Stimulated activated CD8-positive, alpha-beta memory T cell treated with anti-CD3 and anti-CD28 coated beads, Interleukin-4, amount 100 ng/mL, for 48 hours (primary cell): Measurements from ENCODE around the gene FAM236D.
"Not testable (repeated sequence)": the region's sequence is repeated elsewhere in the genome, so short reads cannot be mapped to it uniquely, and the experiment has no call there.

ENCODE experiments used
- DNase-seq: peaks from one replicate; pipeline ENCODE4 v3.0.0-alpha.2; 2020

FAM236D gene

DNA sequence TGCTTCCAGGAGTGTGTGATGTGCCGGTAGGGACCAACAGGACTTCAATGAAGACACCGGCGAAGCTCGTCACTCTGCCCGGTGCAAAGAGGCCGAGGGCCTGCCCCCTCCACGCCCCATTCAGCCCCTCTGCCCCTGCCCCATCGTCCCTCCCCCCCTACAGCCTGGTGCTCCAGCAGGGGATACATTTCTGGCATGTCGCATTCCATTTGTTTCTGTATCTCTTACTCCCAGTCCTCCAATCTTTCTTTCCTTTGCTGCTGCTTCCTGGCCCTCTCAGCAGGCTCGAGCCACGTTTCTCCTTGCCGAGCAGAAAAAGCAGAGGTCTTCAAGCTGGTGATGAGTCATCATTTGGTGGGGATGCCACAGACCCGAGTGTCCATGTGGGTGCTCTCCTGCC lies at the start of gene FAM236D:
FAM236D (minus strand) TSS at position 101 of the 400 bp plus-strand sequence; CDS start at position 1, 100 bp downstream.
- DNase-seq: not testable (repeated sequence)

DNA sequence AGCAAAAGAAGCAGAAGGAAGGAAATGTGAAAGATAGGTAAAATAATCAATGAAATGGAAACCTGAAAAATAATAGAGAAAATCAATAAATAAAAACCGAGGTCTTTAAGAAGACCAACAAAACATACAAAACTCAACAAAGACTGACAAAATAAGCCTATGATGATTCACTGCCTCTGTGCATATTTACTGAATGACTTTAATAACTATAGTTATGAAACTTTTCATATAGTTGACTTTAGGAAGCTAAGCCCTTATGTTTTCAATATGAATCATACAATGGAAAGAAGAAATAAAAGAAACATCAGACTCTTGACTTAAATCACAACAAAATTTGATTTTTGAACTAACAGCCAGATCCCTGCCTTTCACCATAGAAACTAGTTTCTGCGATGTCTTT lies 29.5 kb upstream of the FAM236D start:
- not testable (repeated sequence) for DNase-seq

DNA sequence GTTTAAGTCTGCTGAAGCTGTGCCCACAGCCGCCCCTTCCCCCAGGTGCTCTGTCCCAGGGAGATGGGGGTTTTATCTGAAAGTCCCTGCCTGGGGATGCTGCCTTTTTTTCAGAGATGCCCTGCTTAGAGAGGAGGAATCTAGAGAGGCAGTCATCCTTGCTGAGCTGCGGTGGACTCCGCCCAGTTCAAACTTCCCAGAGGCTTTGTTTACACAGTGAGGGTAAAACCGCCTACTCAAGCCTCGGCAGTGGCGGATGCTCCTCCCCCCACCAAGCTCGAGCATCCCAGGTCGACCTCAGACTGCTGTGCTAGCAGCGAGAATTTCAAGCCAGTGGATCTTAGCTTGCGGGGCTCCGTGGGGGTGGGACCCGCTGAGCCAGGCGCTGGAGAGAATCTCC lies 22.7 kb upstream of the FAM236D start:
- not testable (repeated sequence) for DNase-seq

DNA sequence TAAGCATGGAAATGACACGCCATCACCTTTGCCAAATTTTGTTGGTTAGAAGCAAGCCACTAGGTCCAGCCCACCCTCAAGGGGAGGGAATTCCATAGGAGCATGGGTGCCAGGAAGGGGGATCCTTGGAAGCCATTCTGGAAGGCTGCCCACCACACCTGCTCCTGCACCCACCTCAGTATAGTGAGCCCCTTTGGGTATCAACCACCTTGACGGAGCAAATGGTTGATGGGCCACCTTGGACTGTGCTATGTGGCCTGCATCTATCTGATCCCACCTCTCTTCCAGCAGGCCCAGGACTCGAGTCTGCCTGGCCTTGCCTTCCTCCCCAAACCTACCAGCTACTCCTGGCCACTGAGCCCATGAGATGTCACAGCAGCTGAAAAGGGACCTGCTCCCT lies 17.6 kb downstream of the FAM236D start:
- DNase-seq: not testable (repeated sequence)

DNA sequence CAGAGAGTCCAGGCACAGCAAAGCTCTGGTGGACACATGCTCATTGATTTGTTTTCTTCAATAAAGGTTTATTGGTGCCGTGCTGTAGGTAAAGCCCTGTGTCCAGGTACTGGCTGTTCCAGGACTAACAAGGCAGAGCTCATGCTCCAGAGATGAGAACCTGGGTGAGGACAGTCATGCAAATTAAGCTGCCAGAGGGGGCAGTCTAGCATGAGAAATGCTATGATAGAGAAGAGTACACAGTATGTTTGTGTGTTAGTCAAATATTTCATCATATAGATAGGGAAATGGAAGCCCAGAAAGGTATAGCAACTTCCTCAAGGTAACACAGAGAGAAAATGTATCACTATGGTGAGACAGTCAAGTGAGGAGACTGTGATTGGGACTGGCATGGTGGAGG lies 19.9 kb downstream of the FAM236D start:
- not testable (repeated sequence) for DNase-seq

DNA sequence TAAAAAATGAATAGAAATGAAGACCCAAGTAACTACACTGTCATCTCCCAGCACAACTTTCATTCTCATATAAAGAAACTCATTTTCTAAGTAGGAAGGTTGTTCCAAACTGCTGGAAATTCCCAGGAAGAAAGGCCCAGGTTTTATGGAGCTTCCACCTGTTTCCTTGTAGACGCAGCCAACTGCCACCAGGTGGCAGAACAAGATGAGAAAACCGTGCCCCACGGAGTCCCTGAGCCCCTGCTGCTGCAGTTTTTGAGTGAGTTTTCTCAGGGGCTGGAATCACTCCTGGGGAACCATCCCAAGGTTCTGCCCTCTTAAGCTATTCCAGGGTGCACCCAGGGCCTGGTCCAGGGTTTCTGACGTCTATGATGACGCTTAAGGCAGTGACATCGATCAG lies 24.0 kb downstream of the FAM236D start:
- DNase-seq: not testable (repeated sequence)

DNA sequence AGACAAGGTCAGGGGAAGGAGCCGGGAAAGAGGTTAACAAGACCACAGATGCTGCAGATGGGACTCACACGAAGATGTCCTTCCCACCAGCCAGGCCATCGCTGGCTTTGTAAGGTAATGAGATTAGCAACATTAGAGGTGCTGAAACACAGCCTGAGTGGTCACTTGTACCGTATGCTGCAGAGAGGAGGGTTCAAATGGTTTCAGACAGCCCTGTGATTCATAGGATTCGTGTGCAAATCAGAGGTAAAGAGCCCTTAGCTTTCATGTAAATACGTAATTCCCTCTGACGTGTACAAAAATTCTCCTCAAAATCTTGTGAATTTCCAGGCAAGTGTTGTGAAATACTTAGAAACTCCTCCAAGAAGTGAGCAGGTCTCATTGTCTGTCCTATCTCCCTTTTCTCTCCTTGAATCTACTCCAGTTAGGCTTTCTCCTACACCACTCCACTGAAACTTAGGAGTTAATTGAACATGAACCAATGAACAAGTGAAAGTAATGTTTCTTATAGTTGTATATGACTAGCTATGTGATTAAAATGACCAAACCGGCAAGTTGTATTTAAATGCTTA lies 24.6 kb downstream of the FAM236D start:
- DNase-seq: not testable (repeated sequence)

DNA sequence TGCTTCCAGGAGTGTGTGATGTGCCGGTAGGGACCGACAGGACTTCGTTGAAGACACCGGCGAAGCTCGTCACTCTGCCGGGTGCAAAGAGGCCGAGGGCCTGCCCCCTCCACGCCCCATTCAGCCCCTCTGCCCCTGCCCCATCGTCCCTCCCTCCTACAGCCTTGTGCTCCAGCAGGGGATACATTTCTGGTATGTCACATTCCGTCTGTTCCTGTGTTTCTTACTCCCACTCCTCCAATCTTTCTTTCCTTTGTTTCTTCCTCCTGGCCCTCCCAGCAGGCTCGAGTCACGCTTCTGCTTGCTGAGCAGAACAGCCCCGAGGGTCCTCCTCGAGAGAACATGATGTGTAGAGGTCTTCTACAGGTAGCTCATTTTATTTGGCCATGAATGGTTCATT lies 25.4 kb downstream of the FAM236D start, which contains the start of gene FAM236B:
FAM236B (minus strand) TSS at position 101 of the 400 bp plus-strand sequence; CDS start at position 1, 100 bp downstream.
- not testable (repeated sequence) for DNase-seq

DNA sequence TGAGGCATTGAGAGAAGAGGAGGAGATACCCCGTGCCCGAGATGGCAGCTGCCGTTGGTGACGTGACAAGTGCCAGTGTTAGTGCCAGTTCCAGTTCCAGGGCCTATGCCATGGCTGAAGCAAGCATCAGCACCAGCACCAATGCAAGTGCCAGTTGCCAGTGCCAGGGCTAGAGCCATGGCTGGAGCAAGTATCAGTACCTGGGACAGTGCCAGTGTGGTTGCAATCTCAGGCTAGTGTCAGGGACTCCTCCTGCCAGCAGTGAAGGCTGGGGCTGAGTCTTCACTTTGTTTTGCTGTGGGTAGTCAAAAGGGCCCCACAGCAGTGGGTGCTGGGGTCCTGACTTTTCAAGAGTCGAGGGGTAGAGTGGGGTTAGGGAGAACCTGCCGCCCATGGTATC lies 29.9 kb downstream of the FAM236D start:
- DNase-seq: not testable (repeated sequence)

DNA sequence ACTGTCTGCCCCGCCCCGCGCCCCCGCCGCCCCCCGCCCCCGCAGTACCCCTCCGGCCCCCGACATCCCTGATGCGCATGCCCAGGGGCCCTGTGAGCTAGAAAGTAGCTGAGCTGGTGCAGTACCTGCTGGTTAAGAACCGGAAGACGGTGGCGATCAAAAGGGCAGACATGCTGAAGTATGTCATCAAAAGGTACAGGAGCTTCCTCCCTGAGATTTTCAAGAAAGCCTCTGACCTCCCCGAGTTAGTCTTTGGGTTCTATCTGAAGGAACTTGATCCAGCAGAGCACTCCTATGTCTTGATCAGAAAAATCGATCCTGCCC lies 30.6 kb downstream of the FAM236D start:
- not testable (repeated sequence) for DNase-seq

DNA sequence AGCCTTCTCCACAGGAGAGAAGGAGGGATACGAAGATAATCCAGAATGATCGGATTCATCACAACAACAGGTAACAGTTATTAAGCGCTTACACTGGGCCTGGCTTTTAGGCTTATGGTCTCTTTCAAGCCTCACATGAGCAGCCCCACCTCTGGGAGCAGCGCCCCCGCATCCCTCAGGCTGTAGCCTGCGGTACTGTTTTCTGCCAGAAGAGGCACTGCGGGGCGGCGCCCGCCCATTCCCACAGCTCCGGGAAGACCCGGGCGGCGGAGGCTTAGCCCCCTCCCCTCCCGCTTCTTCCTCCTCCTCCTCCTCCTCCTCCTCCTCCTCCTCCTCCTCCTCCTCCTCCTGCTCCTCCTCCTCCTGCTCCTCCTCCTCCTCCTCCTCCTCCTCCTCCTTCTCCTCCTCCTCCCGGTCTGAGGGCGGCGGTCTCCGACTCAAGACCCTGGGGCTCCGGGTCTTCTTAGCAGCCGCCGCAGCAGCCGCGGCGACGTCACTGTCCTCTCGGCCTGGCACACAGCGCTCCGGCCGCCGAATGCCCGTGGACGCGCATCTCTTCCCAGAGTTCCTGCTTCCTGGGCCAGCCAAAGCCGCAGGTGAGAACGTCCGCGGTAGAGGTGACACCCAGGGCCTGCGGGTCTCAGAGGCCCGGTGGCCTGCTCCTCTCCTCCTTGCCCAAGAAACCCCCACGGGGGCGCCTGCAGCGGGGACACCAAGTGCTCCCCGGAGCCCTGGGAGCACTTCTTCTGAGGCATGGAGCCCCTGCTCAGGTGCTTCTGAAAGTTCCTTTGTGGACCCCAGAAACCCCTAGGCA lies 31.1 kb downstream of the FAM236D start, which contains the start of gene DMRTC1B:
DMRTC1B (plus strand) TSS at position 238 of the 814 bp plus-strand sequence. CDS start 68,246 bp downstream, outside the sequence.
- not testable (repeated sequence) for DNase-seq

DNA sequence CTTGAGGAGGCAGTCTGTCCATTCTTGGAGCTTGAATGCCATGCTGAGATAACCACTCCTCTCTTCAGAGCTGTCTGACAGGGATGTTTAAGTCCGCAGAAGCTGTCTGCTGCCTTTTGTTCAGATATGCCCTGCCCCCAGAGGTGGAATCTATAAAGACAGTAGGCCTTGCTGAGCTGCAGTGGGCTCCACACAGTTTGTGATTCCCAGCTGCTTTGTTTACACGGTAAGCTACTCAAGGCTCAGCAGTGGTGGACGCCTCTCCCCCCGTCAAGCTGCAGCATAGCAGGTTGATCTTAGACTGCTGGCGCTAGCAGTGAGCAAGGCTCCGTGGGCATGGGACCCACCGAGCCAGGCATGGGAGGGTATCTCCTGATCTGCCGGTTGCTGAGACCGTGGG lies 47.6 kb downstream of the FAM236D start:
- not testable (repeated sequence) for DNase-seq
